ENCODE data around the gene ARHGAP42.

- TF ChIP-seq CTCF (IDR thresholded peaks at IDR 0.05 in 8 of 11, conservative IDR thresholded peaks at IDR 0.05 in 3 of 11) (no peak), POLR2A (IDR thresholded peaks at IDR 0.05) (no peak)
Observed at GRCh38 chr11:101010899-101011298, 323.8 kb downstream of the ARHGAP42 start.

All from spleen (tissue), 7 donors.